Lung (tissue), 12 donors: ENCODE data around the gene CAPN7. TPM values are rescaled to one million over a fixed set of nuclear protein-coding genes. Genes with fewer than 3 reads are reported as not detected.
A peak's percentile ranks its signal among the peaks of the same experiment; 100 is the strongest.

ENCODE experiments used
- ATAC-seq: fragments of 200-7000 bp; cut with Tn5 transposase; one replicate; pipeline ENCODE4 v1.9.1; 2020; ENCODE audit warnings: moderate number of reproducible peaks; ENCODE audit not compliant: insufficient read depth, low FRiP score
- DNase-seq, 3 donors: peaks; one replicate each; pipeline ENCODE4 v3.0.0-alpha.2; 2013 to 2017
- H3K27ac ChIP-seq, 2 donors: one replicate each; pipeline ENCODE4 v1.5.1; 2013; ENCODE audit warnings: mild to moderate bottlenecking in 2 of 2, moderate library complexity in 2 of 2, control low read depth in 1 of 2, inconsistent platforms in 1 of 2, low read depth in 1 of 2, low read length in 1 of 2
- H3K27me3 ChIP-seq, 3 donors: one replicate each; pipeline ENCODE4 v1.5.1; 2013; ENCODE audit warnings: low read length in 2 of 3; ENCODE audit not compliant: control insufficient read depth in 3 of 3, insufficient read depth in 3 of 3
- H3K36me3 ChIP-seq, 4 donors: one replicate each; pipeline ENCODE4 v1.5.1; 2013; ENCODE audit warnings: low read length in 4 of 4, mild to moderate bottlenecking in 1 of 4, moderate library complexity in 1 of 4; ENCODE audit not compliant: control insufficient read depth in 4 of 4, insufficient read depth in 4 of 4
- H3K4me1 ChIP-seq, 5 donors: one replicate each; pipeline ENCODE4 v1.5.1; 2013; ENCODE audit warnings: low read length in 5 of 5, mild to moderate bottlenecking in 2 of 5, moderate library complexity in 1 of 5; ENCODE audit not compliant: control insufficient read depth in 5 of 5, insufficient read depth in 5 of 5
- H3K4me3 ChIP-seq: one replicate; pipeline ENCODE4 v1.5.1; 2013; ENCODE audit warnings: mild to moderate bottlenecking, control low read depth, moderate library complexity
- H3K9ac ChIP-seq, 2 donors: one replicate each; pipeline ENCODE4 v1.5.1; 2013; ENCODE audit warnings: low read length in 2 of 2, control low read depth in 1 of 2; ENCODE audit not compliant: insufficient read depth in 1 of 2
- H3K9me3 ChIP-seq, 4 donors: one replicate each; pipeline ENCODE4 v1.5.1; 2013; ENCODE audit warnings: low read length in 3 of 4, mild to moderate bottlenecking in 1 of 4, moderate library complexity in 1 of 4; ENCODE audit not compliant: control insufficient read depth in 4 of 4, insufficient read depth in 3 of 4
- WGBS, 2 donors: extraction: QIAGEN DNeasy Blood & Tissue Kit; methylation state at CpG; one replicate each; pipeline ENCODE4 v1.1.7; 2013; 5-methylcytosine and 5-hydroxymethylcytosine counted together
- polyA plus RNA-seq, 2 donors: library from polyadenylated mRNA; stranded (reverse); fragments of 200-250 nt; gene quantifications; one replicate each; pipeline ENCODE4 v1.2.1, GENCODE V29; 2013
- total RNA-seq, 2 donors: library from RNA; depleted of rRNA in 1 of 2; stranded (reverse); fragments of >200 nt in 1 of 2; gene quantifications; one replicate each; pipeline ENCODE4 v1.2.1, GENCODE V29; 2014 to 2021
- TF ChIP-seq, protein P1 (sequence below): IDR thresholded peaks from 2 replicates; pipeline ENCODE4 v1.5.1; 2012; ENCODE audit warnings: mild to moderate bottlenecking; ENCODE audit errors: control extremely low read depth, extremely low read depth
- donor health status: control.
- donor health status: control.
- donor health status: Bipolar disorder and iron deficiency.
- donor health status: healthy.
- donor health status: DM: yes; HTN: yes; CAD: no.

CAPN7 gene
- total and polyA plus RNA-seq, 4 donors: 14.4 to 97.1 (median 29.2) TPM

DNA sequence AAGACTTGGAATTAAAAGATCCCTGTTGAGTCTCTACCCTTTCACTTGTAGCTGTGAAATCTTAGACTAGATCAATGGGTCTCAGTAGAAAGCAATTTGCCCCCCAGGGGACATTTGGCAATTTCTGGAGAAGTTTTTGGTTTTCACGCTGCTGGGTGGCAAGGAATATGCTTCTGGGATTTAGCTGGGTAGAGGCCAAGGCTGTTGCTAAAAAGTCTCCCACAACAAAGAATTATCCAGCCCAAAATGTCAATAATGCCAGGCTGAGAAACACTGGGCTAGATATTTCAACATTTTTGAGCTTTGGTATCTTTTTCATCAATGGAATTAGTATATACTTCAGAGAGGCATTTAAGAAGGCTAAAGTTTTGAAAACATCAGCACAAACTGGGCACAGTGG is 8.7 kb downstream of the CAPN7 start:
- no peak for ATAC-seq
- Histone ChIP-seq H3K9me3 (no peaks in the 10 kb centered on the region), H3K4me1 (peaks cover 0 to 6% (median 0%) of the 10 kb centered on the region in 5 donors), H3K27ac (no peak overlapping the region), H3K4me3 (no peak overlapping the region), H3K9ac (no peak overlapping the region), H3K27me3 (no peaks in the 10 kb centered on the region), H3K36me3 (peaks cover 17 to 39% (median 24%) of the 10 kb centered on the region in 4 donors)
- TF ChIP-seq, protein P1, sequence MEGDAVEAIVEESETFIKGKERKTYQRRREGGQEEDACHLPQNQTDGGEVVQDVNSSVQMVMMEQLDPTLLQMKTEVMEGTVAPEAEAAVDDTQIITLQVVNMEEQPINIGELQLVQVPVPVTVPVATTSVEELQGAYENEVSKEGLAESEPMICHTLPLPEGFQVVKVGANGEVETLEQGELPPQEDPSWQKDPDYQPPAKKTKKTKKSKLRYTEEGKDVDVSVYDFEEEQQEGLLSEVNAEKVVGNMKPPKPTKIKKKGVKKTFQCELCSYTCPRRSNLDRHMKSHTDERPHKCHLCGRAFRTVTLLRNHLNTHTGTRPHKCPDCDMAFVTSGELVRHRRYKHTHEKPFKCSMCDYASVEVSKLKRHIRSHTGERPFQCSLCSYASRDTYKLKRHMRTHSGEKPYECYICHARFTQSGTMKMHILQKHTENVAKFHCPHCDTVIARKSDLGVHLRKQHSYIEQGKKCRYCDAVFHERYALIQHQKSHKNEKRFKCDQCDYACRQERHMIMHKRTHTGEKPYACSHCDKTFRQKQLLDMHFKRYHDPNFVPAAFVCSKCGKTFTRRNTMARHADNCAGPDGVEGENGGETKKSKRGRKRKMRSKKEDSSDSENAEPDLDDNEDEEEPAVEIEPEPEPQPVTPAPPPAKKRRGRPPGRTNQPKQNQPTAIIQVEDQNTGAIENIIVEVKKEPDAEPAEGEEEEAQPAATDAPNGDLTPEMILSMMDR: no peak
- 94 to 96% methylated on average over 1 of the region's 1 CpG for WGBS, 2 donors
- no peak for DNase-seq

DNA sequence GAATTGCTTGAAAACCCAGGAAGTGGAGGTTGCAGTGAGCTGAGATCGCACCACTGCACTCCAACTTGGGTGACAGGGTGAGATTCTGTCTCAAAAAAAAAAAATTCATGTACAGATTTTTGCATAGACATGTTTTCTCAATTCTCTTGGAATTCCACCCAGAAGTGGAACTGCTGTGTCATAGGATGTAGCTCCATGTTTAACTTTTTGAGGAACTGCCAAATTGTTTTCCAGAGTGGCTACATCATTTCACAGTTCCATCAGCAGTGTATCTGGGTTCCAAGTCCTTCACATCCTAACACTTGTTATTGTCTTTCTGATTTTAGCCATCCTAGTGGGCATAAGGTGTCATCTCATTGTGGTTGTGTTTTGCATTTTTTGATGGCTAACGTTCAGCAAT is 9.9 kb downstream of the CAPN7 start:
- 58 to 74% methylated on average over 2 of the region's 2 CpGs for WGBS, 2 donors
- peaks cover 16 to 47% (median 29%) of the 10 kb centered on the region in 4 donors for H3K36me3 ChIP-seq

DNA sequence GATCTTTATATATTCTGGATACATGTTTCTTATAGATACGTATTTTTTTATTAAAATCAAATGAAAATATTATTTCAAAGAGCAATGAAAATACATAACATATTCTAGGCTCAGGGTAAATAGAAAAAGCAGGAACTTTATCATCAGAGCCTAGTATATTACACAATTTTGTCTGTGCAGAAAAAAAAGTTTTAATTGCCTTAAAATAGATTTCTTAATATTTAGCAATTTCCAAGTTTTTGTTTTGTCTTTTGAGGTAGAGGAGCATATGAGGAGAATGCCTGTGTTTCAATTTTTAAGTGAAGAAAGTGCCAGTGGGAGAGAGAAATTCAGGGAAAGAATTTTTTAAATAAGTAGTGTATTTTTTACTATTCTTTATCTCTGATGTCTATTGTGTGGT is 10.5 kb downstream of the CAPN7 start:
- H3K4me3 ChIP-seq: no peak overlapping the region
- no peak for ATAC-seq
- peaks cover 0 to 9% (median 0%) of the 10 kb centered on the region in 5 donors for H3K4me1 ChIP-seq
- WGBS, 2 donors: 84 to 91% methylated on average over 1 of the region's 1 CpG
- H3K9ac ChIP-seq: no peak overlapping the region
- H3K9me3 ChIP-seq: no peaks in the 10 kb centered on the region
- peak overlapping the region in 1 of 2 donors; percentile 2 for H3K27ac ChIP-seq
- peaks cover 17 to 52% (median 31%) of the 10 kb centered on the region in 4 donors for H3K36me3 ChIP-seq
- no peak for DNase-seq
- TF ChIP-seq, protein P1: no peak
- no peaks in the 10 kb centered on the region for H3K27me3 ChIP-seq

More for the DNA sequence above, 9.9 kb downstream of the CAPN7 start:
- no peaks in the 10 kb centered on the region for H3K9me3 ChIP-seq
- no peak overlapping the region for H3K4me3 ChIP-seq
- no peak overlapping the region for H3K9ac ChIP-seq
- no peak overlapping the region for H3K27ac ChIP-seq
- no peak for DNase-seq
- no peaks in the 10 kb centered on the region for H3K27me3 ChIP-seq
- no peak for ATAC-seq
- H3K4me1 ChIP-seq: peaks cover 0 to 9% (median 0%) of the 10 kb centered on the region in 5 donors
- TF ChIP-seq, protein P1: no peak
